ENCODE data around the gene WASF2.
A peak's percentile ranks its signal among the peaks of the same experiment; 100 is the strongest.
"Not testable (repeated sequence)": the region's sequence is repeated elsewhere in the genome, so short reads cannot be mapped to it uniquely, and the experiment has no call there.

Gene WASF2

GRCh38 chr1:27439150-27439549 is 50.8 kb downstream of the WASF2 start:
- DNase-seq (ENCODE audit: low spot score in 2 of 2): no peak
- Mint-ChIP-seq H3K36me3 (peaks cover 13% of the 10 kb centered on the region), H3K4me1 (peaks cover 41% of the 10 kb centered on the region), H3K9me3 (no peaks in the 10 kb centered on the region), H3K27me3 (no peaks in the 10 kb centered on the region), H3K4me3 (no peak overlapping the region), H3K27ac (peak overlapping the region; percentile 89)
- no peak for ATAC-seq (ENCODE audit: low read depth)

GRCh38 chr1:27438621-27439061 is 51.3 kb downstream of the WASF2 start:
- DNase-seq (ENCODE audit: low spot score in 2 of 2) (no peak), ATAC-seq (ENCODE audit: low read depth) (no peak)
- Mint-ChIP-seq H3K27me3 (no peaks in the 10 kb centered on the region), H3K36me3 (peaks cover 13% of the 10 kb centered on the region), H3K9me3 (no peaks in the 10 kb centered on the region), H3K4me1 (peaks cover 43% of the 10 kb centered on the region), H3K27ac (peak overlapping the region; percentile 89), H3K4me3 (peak overlapping the region; percentile 43)

- Mint-ChIP-seq H3K27me3 (no peaks in the 10 kb centered on the region), H3K4me3 (peak overlapping the region; percentile 82), H3K36me3 (peaks cover 13% of the 10 kb centered on the region), H3K4me1 (peaks cover 50% of the 10 kb centered on the region), H3K27ac (peak overlapping the region; percentile 91), H3K9me3 (no peaks in the 10 kb centered on the region)
- DNase-seq (ENCODE audit: low spot score in 2 of 2): no peak
- ATAC-seq (ENCODE audit: low read depth): peak; percentile 59
Measured at GRCh38 chr1:27436204-27437159, 53.5 kb downstream of the WASF2 start.

- no peaks in the 10 kb centered on the region for H3K27me3 Mint-ChIP-seq
- H3K4me3 Mint-ChIP-seq: peak overlapping the region; percentile 82
- ATAC-seq (ENCODE audit: low read depth) (peak; percentile 91), DNase-seq (ENCODE audit: low spot score in 2 of 2) (peak; percentile 24 to 53)
- peaks cover 13% of the 10 kb centered on the region for H3K36me3 Mint-ChIP-seq
- peak overlapping the region; percentile 91 for H3K27ac Mint-ChIP-seq
- H3K9me3 Mint-ChIP-seq: no peaks in the 10 kb centered on the region
- H3K4me1 Mint-ChIP-seq: peaks cover 58% of the 10 kb centered on the region
Measured at GRCh38 chr1:27435566-27436203, 54.3 kb downstream of the WASF2 start.

- H3K36me3 Mint-ChIP-seq: peaks cover 2% of the 10 kb centered on the region
- H3K27me3 Mint-ChIP-seq: no peaks in the 10 kb centered on the region
- H3K9me3 Mint-ChIP-seq: no peaks in the 10 kb centered on the region
- ATAC-seq (ENCODE audit: low read depth) (no peak), DNase-seq (ENCODE audit: low spot score in 2 of 2) (no peak)
- H3K4me3 Mint-ChIP-seq: peak overlapping the region; percentile 1
- peaks cover 53% of the 10 kb centered on the region for H3K4me1 Mint-ChIP-seq
- H3K27ac Mint-ChIP-seq: peak overlapping the region; percentile 91
Measured at GRCh38 chr1:27433706-27434105, 56.3 kb downstream of the WASF2 start.

GRCh38 chr1:27432725-27433124 is 57.2 kb downstream of the WASF2 start:
- not testable (repeated sequence) for H3K27ac Mint-ChIP-seq; H3K36me3 Mint-ChIP-seq; H3K9me3 Mint-ChIP-seq; H3K4me3 Mint-ChIP-seq; DNase-seq (ENCODE audit: low spot score in 2 of 2); H3K27me3 Mint-ChIP-seq; ATAC-seq (ENCODE audit: low read depth)
- H3K4me1 Mint-ChIP-seq: peaks cover 51% of the 10 kb centered on the region

- no peaks in the 10 kb centered on the region for H3K27me3 Mint-ChIP-seq
- H3K36me3 Mint-ChIP-seq: peaks cover 4% of the 10 kb centered on the region
- H3K4me1 Mint-ChIP-seq: peaks cover 56% of the 10 kb centered on the region
- no peak for DNase-seq (ENCODE audit: low spot score in 2 of 2)
- ATAC-seq (ENCODE audit: low read depth): no peak
- H3K4me3 Mint-ChIP-seq: no peak overlapping the region
- H3K9me3 Mint-ChIP-seq: no peaks in the 10 kb centered on the region
- peak overlapping the region; percentile 76 for H3K27ac Mint-ChIP-seq
Measured at GRCh38 chr1:27431601-27431940, 58.4 kb downstream of the WASF2 start.

- peaks cover 55% of the 10 kb centered on the region for H3K4me1 Mint-ChIP-seq
- H3K27ac Mint-ChIP-seq: peak overlapping the region; percentile 76
- H3K36me3 Mint-ChIP-seq: peaks cover 6% of the 10 kb centered on the region
- peak overlapping the region; percentile 60 for H3K4me3 Mint-ChIP-seq
- H3K9me3 Mint-ChIP-seq: no peaks in the 10 kb centered on the region
- H3K27me3 Mint-ChIP-seq: no peaks in the 10 kb centered on the region
- DNase-seq (ENCODE audit: low spot score in 2 of 2): no peak
- ATAC-seq (ENCODE audit: low read depth): peak; percentile 26
Measured at GRCh38 chr1:27430903-27431600, 58.9 kb downstream of the WASF2 start.

- Mint-ChIP-seq H3K27ac (peak overlapping the region; percentile 88), H3K27me3 (no peaks in the 10 kb centered on the region), H3K4me3 (peak overlapping the region; percentile 45), H3K4me1 (peaks cover 55% of the 10 kb centered on the region), H3K36me3 (peaks cover 8% of the 10 kb centered on the region), H3K9me3 (no peaks in the 10 kb centered on the region)
- DNase-seq (ENCODE audit: low spot score in 2 of 2) (no peak), ATAC-seq (ENCODE audit: low read depth) (no peak)
Measured at GRCh38 chr1:27429029-27429425, 60.9 kb downstream of the WASF2 start.

- no peak overlapping the region for H3K4me3 Mint-ChIP-seq
- H3K27ac Mint-ChIP-seq: peak overlapping the region; percentile 88
- ATAC-seq (ENCODE audit: low read depth) (no peak), DNase-seq (ENCODE audit: low spot score in 2 of 2) (no peak)
- peaks cover 8% of the 10 kb centered on the region for H3K36me3 Mint-ChIP-seq
- no peaks in the 10 kb centered on the region for H3K9me3 Mint-ChIP-seq
- H3K27me3 Mint-ChIP-seq: no peaks in the 10 kb centered on the region
- peaks cover 50% of the 10 kb centered on the region for H3K4me1 Mint-ChIP-seq
Measured at GRCh38 chr1:27428316-27429028, 61.5 kb downstream of the WASF2 start.

- Mint-ChIP-seq H3K36me3 (peaks cover 8% of the 10 kb centered on the region), H3K27ac (peak overlapping the region; percentile 88), H3K9me3 (no peaks in the 10 kb centered on the region), H3K4me3 (no peak overlapping the region), H3K27me3 (no peaks in the 10 kb centered on the region), H3K4me1 (peaks cover 46% of the 10 kb centered on the region)
- ATAC-seq (ENCODE audit: low read depth): no peak
- no peak for DNase-seq (ENCODE audit: low spot score in 2 of 2)
Measured at GRCh38 chr1:27427816-27428315, 62.1 kb downstream of the WASF2 start.

GRCh38 chr1:27427329-27427728 is 62.6 kb downstream of the WASF2 start:
- no peak overlapping the region for H3K4me3 Mint-ChIP-seq
- no peaks in the 10 kb centered on the region for H3K9me3 Mint-ChIP-seq
- H3K27me3 Mint-ChIP-seq: no peaks in the 10 kb centered on the region
- no peak for DNase-seq (ENCODE audit: low spot score in 2 of 2)
- peaks cover 11% of the 10 kb centered on the region for H3K36me3 Mint-ChIP-seq
- peaks cover 46% of the 10 kb centered on the region for H3K4me1 Mint-ChIP-seq
- ATAC-seq (ENCODE audit: low read depth): peak; percentile 85
- peak overlapping the region; percentile 88 for H3K27ac Mint-ChIP-seq

- H3K27me3 Mint-ChIP-seq: no peaks in the 10 kb centered on the region
- ATAC-seq (ENCODE audit: low read depth): no peak
- H3K4me3 Mint-ChIP-seq: no peak overlapping the region
- no peak for DNase-seq (ENCODE audit: low spot score in 2 of 2)
- peaks cover 11% of the 10 kb centered on the region for H3K36me3 Mint-ChIP-seq
- no peak overlapping the region for H3K27ac Mint-ChIP-seq
- peaks cover 44% of the 10 kb centered on the region for H3K4me1 Mint-ChIP-seq
- H3K9me3 Mint-ChIP-seq: no peaks in the 10 kb centered on the region
Measured at GRCh38 chr1:27423709-27424108, 66.3 kb downstream of the WASF2 start.

All from memory B cell (primary cell).